AG09309 (cell line): Measurements from ENCODE around the gene UNC93A.
"Not testable (repeated sequence)": the region's sequence is repeated elsewhere in the genome, so short reads cannot be mapped to it uniquely, and the experiment has no call there.

Experiments used
- DNase-seq: peaks from one replicate; pipeline ENCODE4 v3.0.0-alpha.2; 2010; ENCODE audit warnings: low read depth
- H3K4me3 ChIP-seq: 2 replicates; pipeline ENCODE4 v1.5.1; 2011; ENCODE audit warnings: mild to moderate bottlenecking, low read depth, low read length, moderate library complexity; ENCODE audit not compliant: control insufficient read depth
- CTCF ChIP-seq: IDR thresholded peaks from 2 replicates; pipeline ENCODE4 v1.5.1; 2011; ENCODE audit warnings: mild to moderate bottlenecking, low read depth, low read length, inconsistent platforms; ENCODE audit not compliant: insufficient read depth, control insufficient read depth; ENCODE audit errors: missing control alignments

UNC93A gene

GRCh38 chr6:167311286-167311685, 20.2 kb downstream of the UNC93A start:
- no peak for TF ChIP-seq CTCF
- no peak for DNase-seq
- no peak overlapping the region for H3K4me3 ChIP-seq

- H3K4me3 ChIP-seq, DNase-seq: not testable (repeated sequence)
These were observed 20.6 kb downstream of the UNC93A start for GRCh38 chr6:167311691-167312090.

- no peak overlapping the region for H3K4me3 ChIP-seq
- no peak for TF ChIP-seq CTCF
- DNase-seq = no peak
These were observed 23.2 kb downstream of the UNC93A start for GRCh38 chr6:167314180-167314821.

GRCh38 chr6:167317172-167317571, 26.1 kb downstream of the UNC93A start:
- TF ChIP-seq CTCF = no peak
- no peak for DNase-seq
- H3K4me3 ChIP-seq = no peak overlapping the region

- not testable (repeated sequence) for H3K4me3 ChIP-seq, DNase-seq
These were observed 27.2 kb downstream of the UNC93A start for GRCh38 chr6:167318354-167318753.

GRCh38 chr6:167318856-167319255, 27.7 kb downstream of the UNC93A start:
- not testable (repeated sequence) for H3K4me3 ChIP-seq, DNase-seq

GRCh38 chr6:167319856-167320753, 29.0 kb downstream of the UNC93A start:
- H3K4me3 ChIP-seq, DNase-seq: not testable (repeated sequence)

GRCh38 chr6:167320754-167321056, 29.6 kb downstream of the UNC93A start:
- not testable (repeated sequence) for DNase-seq, H3K4me3 ChIP-seq

- DNase-seq = not testable (repeated sequence)
These were observed 30.1 kb downstream of the UNC93A start for GRCh38 chr6:167321185-167321584.

GRCh38 chr6:167323111-167323510, 32.0 kb downstream of the UNC93A start:
- H3K4me3 ChIP-seq = no peak overlapping the region

More at GRCh38 chr6:167321185-167321584, 30.1 kb downstream of the UNC93A start:
- not testable (repeated sequence) for H3K4me3 ChIP-seq

More at GRCh38 chr6:167323111-167323510, 32.0 kb downstream of the UNC93A start:
- no peak for TF ChIP-seq CTCF
- DNase-seq = no peak
